GM18519 (cell line): Measurements from ENCODE around the gene TBP.

Experiments used
- ATAC-seq: cut with Tn5 transposase; IDR thresholded peaks from one replicate; pipeline ENCODE4 v1.9.1; 2021; ENCODE audit warnings: mild to moderate bottlenecking, moderate library complexity; ENCODE audit not compliant: unreplicated experiment, low FRiP score

Gene TBP

DNA sequence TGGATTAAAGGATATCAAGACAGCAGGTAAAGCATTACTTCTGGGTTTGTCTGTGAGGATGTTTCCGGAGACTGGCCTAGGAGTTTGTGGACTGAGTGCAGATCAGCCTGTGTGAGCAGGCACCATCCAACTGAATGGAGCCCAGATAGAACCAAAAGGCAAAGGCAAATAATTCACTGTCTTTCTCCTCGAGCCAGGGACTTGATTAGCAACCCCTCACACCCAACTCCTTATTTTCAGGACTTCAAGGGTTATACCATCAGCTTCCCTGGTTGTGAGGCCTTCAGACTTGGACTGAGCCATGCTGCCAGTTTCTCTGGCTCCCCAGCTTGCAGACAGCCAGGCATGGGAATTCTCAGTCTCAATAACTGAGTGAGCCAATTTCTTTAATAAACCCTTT, 20.4 kb upstream of the TBP start:
- ATAC-seq: no peak

DNA sequence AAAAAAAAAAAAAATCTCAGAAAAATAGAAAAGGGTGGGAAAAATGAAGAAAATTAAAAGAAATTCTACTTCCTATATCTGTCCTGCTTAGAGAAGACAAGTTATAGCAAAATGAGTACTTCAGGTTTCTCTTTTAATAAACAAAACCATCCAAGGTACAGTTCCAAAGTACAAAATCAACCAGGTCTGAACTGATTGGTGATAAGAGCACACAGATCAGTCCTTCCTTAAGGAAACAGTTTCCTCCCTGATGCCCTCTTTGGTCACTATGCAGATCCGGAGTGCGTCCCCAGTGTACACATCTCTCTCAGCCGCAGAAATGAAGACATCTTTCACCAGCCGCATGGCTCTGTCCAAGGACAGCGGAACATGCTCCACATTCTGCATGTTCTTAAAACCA, 19.2 kb upstream of the TBP start:
- ATAC-seq: no peak

DNA sequence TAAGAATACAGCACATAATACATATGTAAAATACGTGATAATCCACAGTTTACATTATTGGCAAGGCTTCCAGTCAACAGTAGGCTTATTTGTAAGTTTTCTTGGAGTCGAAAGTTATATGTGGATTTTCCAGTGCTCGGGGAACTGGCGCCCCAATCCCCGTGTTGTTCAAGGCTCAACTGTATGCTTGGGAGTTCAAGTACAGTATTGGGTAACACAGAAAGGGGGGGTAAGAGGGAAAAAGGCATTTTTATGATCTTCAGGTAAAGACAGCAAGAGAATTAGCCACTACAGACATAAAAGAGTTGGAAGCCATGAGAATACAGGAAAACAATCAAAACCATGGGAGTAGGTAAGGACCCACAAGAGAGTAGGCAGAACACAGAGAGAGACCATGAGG, 17.5 kb upstream of the TBP start:
- ATAC-seq: no peak

DNA sequence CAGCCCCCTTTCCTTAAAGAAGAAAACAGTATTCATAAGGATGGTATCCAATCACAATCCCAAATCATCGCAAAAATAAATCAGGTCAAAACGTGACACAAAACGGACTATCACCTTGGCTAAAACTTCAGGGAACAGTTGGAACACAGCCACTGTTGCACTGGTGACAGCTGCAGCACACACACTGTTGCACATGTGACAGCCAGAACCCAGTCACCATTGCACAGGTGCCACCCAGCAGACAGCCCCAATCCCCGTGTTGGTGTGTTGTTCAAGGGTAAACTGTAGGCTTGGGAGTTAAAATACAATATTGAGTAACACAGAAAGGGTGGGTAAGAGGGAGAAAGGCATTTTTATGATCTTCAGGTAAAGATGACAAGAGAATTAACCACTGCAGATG, 16.8 kb upstream of the TBP start:
- ATAC-seq: no peak

DNA sequence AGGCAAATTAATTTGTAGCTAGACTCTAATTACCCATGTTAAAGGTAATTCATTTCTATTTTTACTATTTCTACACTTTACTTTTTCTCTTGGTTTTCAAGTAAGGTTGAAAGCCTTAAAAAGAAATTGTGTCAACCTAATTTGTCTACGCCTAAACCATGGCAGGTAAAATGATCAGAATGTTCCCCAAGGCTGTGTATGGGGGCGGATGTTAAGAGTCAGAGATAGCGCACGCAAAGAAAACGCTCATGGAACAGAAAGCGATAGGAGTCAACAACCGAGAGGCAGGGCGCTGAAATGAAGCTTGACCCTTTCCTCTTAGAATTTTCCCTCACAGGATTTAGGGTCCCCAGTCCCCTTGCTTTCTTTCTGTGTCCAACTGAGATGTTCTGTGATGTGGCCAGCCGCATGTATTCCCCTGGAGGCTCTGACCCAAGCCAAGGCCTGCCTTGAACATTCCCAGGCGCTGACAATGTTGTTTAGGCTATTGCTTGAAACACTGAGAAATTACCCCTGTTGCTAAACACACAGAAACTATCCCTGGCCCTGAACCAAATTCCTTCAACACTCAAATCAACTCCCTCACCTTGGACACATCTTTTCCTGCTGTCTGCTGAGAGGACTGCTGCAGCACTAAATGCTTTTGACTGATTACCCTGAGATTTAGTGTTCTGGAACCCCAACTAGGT, 12.0 kb upstream of the TBP start:
- ATAC-seq: no peak

DNA sequence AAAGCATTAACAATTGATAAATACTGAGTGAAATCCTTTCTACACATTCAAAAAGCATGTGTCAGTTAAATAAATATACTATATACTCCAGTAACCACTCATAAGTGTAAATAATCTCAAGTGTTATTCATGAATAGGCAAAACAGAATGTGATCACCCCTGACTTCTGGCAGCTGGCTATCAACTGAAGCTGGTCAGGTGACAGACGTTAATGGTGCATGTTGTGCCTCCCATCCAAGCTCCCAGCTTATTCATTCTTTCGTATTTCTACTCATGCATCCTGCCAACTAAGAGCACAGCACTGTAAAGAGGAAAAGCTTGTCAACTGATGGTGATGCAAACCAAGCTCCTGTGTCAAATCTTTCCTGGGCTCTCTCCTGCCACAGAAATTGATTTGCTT, 8.8 kb upstream of the TBP start:
- ATAC-seq: no peak

DNA sequence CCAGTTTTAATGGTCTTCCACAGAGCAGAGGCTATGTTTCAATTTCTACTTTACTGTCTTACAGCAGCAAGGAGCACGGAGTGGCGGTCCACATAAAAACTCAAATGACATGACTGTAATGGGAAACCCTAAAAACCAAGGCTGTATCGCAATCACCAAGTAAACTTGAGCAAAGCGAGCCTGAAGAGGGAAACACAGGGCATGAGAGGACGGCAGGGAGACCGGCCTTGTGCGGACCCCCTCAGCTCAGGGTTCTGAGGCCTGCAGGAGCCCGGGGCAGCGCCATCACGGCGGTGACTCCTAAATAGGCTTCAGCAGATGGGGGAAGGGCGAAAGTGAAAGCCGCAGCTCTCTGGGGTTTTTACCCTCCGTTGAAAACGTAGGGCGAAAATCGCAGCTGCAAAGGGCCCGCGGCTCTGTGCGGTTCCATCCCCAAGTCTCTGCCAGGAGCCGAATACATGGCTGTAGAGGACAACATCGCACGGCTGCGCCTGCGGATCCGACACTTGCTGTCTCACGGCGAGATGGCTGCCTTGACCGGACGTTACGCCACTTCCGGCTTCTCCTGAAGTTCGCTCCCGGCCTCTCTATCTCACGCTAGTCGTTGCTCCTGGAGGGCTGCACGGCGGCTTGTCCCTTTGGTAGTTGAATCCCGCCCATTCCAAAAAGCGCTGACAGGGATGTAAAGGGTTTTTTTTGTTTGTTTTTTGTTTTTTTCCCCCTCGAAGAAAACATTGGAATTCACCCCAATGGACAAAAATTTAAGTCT, 1.2 kb upstream of the TBP start, which contains the start of gene PSMB1:
TSS of gene PSMB1 (minus strand) at position 543 of the 769 bp plus-strand sequence. CDS start at position 478, 65 bp downstream.
- peak; percentile 28 for ATAC-seq

DNA sequence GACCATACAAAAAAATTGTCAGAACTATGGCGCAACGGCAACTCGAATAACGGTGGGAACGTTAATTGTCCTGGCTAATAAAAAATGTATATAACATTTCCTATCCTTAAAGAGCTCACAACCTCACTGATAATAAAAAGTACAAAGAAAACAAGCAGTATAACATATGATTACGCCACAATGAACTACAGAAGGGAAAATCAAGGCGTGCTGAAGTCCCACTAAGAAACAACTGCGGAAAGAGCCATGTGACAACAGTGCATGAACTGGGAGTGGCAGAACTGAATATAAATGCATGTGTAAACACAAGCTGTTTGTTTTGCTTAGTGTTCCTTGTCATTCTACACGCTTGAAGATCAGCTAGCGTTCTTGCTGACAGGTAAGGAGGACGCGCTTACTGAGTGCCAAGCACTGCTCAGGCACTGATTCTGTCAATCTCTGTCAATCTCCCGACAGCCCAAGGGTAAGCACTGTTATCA, 596 bp upstream of the TBP start:
- peak; percentile 23 for ATAC-seq

DNA sequence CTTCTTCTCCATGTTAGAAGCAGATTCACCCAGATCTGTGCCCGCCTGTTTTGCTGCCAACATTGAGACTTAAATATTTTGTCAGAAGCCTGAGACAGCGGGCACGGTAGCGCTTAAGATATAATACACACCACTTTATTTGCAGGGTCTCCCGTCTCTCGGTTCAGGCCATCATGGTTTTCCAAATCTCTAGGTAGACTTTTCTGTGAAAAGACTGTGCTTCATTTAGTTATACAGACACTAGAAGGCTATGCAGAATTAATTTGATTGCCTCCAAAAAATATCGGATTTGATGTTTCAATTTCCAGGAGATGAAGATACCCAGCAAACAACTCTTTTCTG, 598 bp downstream of the TBP start:
- no peak for ATAC-seq

DNA sequence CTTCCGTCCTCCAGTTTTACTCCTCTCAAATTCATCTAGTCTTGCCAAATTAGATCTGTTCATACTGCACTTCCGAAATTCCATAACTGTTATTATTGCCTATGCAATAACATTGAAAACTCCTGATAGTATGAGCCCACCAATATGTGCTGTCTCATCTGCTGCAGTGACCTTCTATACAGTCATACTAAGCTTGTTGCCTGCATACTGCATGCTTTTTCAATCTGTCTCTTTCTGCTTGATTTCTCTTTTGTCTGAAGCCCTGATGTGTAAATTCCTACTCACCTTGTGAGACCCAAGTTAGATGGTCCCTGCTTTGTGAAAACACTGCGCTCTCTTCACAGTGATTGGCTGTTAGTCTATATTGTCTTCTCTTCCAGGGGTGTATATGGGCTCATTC, 1.1 kb downstream of the TBP start:
- ATAC-seq: no peak

DNA sequence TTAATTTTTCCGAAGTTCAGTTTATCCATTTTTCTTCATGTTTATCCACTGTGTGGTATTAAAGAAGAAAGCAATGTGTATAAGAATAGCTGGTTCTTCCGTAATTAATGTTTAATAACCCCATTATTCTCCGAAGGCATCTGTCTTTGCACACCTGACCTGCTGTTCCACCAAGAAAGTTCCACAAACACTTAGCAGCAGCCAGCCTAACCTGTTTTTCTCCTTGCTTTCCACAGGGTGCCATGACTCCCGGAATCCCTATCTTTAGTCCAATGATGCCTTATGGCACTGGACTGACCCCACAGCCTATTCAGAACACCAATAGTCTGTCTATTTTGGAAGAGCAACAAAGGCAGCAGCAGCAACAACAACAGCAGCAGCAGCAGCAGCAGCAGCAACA, 7.4 kb downstream of the TBP start:
- no peak for ATAC-seq

DNA sequence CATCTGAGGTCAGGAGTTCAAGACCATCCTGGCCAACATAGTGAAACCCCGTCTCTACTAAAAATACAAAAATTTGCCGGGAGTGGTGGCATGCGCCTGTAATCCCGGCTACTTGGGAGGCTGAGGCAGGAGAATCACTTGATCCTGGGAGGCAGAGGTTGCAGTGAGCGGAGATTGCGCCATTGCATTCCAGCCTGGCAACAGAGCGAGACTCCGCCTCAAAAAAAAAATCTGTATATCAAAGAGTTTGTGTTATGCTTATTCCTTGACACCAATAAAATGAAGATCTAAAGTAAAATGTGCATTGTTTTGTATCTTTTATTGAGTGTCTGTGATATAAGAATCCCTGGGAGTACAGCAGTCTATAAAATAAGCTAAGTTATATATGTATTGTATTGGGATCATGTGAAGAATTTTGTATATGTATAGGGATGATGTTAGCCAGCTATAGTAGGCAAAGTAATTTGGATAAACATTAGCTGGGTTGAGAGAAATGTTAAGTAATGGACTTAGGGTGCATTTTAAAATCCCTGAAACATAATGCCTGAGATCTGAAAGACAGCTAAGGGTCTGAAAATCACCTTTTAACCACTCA, 10.9 kb downstream of the TBP start:
- ATAC-seq: no peak

DNA sequence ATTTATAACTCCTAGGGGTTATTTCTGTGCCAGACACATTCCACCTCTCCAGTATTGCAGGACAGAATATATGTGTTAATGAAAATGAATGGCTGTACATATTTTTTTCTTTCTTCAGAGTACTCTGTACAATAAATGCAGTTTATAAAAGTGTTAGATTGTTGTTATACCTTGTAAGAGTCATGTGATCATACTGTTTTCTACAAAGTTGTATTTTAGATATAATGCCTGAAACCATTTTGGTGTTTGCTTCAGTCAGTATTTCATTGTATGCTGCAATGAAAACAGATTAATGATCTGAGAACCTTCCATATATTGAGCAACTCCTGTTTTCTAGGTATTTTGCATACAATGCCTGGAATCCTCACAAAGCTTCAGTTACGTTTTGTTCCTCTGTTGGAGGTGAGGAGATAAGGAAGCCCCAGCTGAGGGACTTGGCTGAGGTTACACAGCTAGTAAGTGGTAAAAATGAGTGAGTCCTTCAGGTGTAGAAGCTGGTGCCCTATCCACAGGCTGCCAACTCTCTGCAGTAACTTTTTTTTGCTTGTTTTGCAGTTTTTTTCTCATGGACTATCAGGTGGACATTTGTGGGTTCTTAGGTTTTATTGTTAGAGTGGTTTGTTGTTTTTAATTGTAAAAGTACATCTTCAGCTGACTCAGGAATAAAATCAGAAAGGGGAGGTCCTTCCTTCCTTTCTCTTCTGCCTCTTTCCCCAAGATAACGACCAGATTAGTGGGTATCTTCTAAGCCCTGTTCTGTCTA, 18.7 kb downstream of the TBP start:
- no peak for ATAC-seq

DNA sequence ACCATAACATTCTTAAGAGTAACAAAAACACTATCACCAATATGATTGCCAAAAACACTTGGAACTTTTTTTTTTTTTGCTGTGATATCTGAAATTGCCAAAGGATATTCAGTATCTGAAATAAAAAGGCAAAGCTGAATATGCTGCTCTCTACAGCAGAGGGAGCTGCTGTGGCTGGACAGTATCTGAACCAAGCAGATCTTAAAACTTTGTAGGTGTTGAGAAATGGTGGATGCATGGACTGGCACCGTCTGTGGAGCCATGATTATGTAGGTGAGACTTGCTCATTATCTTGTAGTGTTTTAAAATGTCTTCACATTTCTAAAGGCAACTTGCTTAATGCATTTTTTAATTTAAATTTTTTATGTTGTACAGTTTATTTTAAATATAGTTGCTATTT, 21.1 kb downstream of the TBP start:
- no peak for ATAC-seq

DNA sequence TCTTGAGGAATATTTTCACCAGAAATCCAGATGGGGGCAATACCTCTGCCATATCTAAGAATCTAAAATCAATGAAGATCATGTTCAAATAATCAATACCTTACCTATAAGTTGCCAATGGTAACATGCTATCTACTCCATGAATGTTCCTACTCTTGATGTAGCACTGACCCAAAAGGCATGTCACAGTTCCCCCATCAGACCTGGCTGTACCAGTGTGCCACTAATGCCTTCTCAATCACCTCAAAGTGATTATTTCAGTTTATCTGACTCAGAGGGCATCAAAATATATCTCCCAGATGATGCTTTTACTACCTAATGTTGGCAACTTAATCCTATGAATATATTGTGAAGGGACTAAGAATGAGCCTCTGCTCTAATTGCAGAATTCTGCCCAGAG, 24.7 kb downstream of the TBP start:
- ATAC-seq: no peak

DNA sequence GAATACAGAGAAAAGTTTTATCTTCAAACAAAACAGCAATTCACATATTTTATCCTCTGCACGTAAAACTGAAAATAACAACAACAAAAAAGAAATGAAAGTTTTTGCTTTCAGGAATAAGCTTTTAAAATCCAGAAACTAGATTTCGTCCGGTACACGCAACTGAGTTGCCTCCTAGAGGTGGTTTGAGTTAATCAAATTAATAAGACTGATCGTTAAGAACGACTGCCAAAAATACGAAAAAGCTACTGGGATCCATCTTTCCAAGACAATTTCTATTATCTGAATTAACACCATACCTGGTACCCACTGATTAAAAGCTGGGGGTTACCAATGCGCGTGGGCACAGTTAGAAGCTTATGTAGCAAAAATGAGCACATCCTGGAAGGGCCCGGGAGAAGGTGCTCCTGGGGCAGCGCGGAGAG, 29.6 kb downstream of the TBP start:
- ATAC-seq: no peak

DNA sequence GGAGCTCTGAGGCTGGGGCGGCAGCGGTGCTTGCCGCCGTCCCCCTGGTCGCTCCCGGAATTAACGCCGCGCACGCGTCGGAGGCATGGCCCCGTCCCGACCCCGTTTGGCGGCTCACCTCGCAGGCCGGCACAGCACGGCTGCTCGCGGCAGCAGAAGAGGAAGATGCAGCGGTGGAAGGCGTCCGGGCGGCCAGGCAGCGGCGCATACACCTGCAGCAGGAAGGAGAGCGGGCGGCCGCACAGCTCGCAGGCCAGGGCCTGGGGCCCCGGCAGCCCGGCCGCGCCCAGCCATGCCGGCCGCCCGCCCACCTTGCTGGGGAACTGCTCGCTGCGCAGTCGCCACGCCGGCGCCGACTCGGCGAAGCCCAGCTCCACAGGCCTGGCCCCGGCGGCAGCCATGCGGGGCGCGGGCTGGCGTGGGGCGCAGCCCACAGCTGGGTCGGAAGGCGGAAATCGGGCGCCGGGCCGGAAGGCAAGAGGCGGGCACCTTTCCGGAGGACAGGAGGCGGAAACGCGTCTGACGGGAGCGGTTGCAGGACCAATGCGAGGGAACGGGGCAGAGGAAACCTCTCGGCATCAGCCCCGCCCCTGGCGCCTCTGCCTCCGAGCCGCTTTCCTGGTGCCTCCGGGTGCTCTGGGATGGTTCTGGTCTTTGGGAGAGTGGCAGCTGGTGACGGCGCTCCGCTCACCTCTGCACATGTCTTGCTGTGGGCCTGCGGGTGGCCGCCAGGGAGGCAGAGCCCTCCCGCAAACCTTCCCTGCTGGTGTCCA, 30.2 kb downstream of the TBP start, which contains the start of gene PDCD2:
TSS of gene PDCD2 (minus strand) at position 457 of the 773 bp plus-strand sequence. CDS start at position 401, 56 bp downstream.
- ATAC-seq: peak; percentile 97

DNA sequence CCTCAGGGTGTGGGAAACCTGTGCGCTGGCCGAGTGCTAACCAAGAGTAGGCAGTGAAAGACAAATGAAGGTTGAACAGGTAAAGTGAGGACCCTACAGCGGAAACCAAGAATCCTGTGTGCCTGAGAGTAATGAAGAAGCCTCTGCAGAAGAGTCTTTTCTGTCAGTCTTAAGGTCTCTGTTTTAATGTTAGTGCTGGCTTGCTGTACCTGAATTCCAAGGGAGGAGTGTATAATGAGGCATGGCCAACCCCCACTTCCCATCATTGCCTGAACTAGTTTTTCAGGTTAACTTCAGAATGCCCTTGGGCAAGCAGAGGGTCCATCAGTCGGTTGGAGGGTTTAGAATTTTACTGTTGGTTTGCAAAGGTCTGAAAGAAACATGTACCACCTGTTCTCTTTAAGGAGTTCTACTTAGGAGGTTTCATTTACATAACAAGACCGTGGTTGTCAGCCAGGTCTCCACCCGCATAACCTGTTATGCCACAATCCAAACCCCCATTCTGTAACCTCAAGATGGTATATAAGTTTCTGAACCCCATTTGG, 30.9 kb downstream of the TBP start:
- peak; percentile 12 for ATAC-seq

DNA sequence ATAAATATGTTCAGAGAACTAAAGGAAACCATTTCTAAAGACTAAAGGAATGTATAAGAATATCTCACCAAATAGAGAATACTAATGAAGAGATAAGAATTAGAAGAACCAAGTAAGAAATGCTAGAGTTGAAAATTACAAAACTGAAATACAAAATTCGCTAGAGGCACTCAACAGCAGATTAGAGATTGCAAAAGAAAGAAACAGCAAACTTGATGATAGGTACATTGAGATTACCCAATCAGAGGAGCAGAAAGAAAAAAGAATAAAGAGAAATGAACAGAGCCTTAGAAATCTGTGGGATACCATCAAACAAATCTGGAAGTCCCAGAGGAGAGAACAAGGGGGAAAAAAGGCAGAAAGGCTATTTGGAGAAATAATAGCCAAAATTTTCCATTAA, 36.6 kb downstream of the TBP start:
- ATAC-seq: no peak

DNA sequence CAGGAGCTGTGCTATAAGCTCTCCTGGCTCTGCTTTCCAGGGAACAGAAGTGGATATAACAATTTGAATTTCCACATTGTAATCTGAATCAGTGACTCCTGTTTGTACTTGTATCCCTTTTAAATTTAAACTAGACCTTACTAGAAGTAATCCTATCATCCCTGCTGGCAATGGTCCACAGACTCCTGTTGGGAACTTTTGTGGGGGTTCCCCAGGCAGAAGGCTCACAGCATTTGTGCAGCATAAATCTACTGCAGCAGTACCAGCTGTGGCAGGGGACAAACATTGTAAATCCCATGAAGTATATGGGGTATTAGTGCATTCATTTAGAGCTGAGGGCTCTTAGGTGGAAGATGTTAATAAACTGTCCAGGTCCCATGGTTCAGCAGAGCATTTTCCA, 42.3 kb downstream of the TBP start:
- ATAC-seq: no peak
